Muscle of leg (tissue), 11 donors: ENCODE results near the gene CNNM2. TPM values are rescaled to one million over a fixed set of nuclear protein-coding genes. Genes with fewer than 3 reads are reported as not detected.
A peak's percentile ranks its signal among the peaks of the same experiment; 100 is the strongest.

ENCODE experiments used
- DNase-seq: peaks from one replicate; pipeline ENCODE4 v3.0.0; 2013
- H3K27ac ChIP-seq: one replicate; pipeline ENCODE4 v1.5.1; 2013; ENCODE audit warnings: mild to moderate bottlenecking, low read length, control low read depth
- H3K27me3 ChIP-seq: one replicate; pipeline ENCODE4 v1.6.1; 2013; ENCODE audit warnings: low read length; ENCODE audit not compliant: control insufficient read depth, insufficient read depth
- H3K36me3 ChIP-seq: one replicate; pipeline ENCODE4 v1.6.1; 2013; ENCODE audit warnings: low read length; ENCODE audit not compliant: control insufficient read depth, insufficient read depth
- H3K4me1 ChIP-seq: one replicate; pipeline ENCODE4 v1.6.1; 2013; ENCODE audit warnings: low read length; ENCODE audit not compliant: control insufficient read depth, insufficient read depth
- H3K4me3 ChIP-seq: one replicate; pipeline ENCODE4 v1.5.1; 2013; ENCODE audit warnings: low read length, control low read depth
- H3K9me3 ChIP-seq: replicated peaks from 2 replicates; pipeline ENCODE4 v1.6.1; 2013; ENCODE audit warnings: low read depth, low read length; ENCODE audit not compliant: control insufficient read depth
- WGBS: methylation state at CpG from one replicate; pipeline ENCODE4 v1.1.5; 2013; ENCODE audit warnings: missing lambda C conversion rate; ENCODE audit not compliant: insufficient coverage; 5-methylcytosine and 5-hydroxymethylcytosine counted together
- polyA plus RNA-seq, 8 donors: library from polyadenylated mRNA; unstranded; fragments of 120-200 nt; gene quantifications; one replicate each; pipeline versions ENCODE4 v1.2.1 to v1.2.3, GENCODE V29; 2013; ENCODE audit warnings: inconsistent platforms in 1 of 8, low replicate concordance in 1 of 8; ENCODE audit not compliant: insufficient read length in 8 of 8, insufficient read depth in 1 of 8
- total RNA-seq: library from RNA; stranded (reverse); fragments of 120-200 nt; gene quantifications from one replicate; pipeline ENCODE4 v1.2.4, GENCODE V29; 2013

The CNNM2 gene
- total and polyA plus RNA-seq, 9 donors, result 2.0 to 4.2 (median 3.5) TPM

- Histone ChIP-seq H3K27me3 (no peaks in the 10 kb centered on the region), H3K9me3 (no peaks in the 10 kb centered on the region), H3K36me3 (no peaks in the 10 kb centered on the region), H3K4me1 (no peaks in the 10 kb centered on the region), H3K4me3 (no peak overlapping the region), H3K27ac (no peak overlapping the region)
- no peak for DNase-seq
- no CpG with 5 or more reads among the region's 2 CpGs for WGBS
Observed at GRCh38 chr10:103067484-103067883, 149.4 kb downstream of the CNNM2 start.

- Histone ChIP-seq H3K4me1 (no peaks in the 10 kb centered on the region), H3K27me3 (no peaks in the 10 kb centered on the region), H3K9me3 (no peaks in the 10 kb centered on the region), H3K36me3 (no peaks in the 10 kb centered on the region), H3K4me3 (no peak overlapping the region), H3K27ac (no peak overlapping the region)
- no peak for DNase-seq
- WGBS, result 82% methylated on average over 4 of the region's 6 CpGs
Observed at GRCh38 chr10:103067956-103068355, 149.9 kb downstream of the CNNM2 start.

DNA sequence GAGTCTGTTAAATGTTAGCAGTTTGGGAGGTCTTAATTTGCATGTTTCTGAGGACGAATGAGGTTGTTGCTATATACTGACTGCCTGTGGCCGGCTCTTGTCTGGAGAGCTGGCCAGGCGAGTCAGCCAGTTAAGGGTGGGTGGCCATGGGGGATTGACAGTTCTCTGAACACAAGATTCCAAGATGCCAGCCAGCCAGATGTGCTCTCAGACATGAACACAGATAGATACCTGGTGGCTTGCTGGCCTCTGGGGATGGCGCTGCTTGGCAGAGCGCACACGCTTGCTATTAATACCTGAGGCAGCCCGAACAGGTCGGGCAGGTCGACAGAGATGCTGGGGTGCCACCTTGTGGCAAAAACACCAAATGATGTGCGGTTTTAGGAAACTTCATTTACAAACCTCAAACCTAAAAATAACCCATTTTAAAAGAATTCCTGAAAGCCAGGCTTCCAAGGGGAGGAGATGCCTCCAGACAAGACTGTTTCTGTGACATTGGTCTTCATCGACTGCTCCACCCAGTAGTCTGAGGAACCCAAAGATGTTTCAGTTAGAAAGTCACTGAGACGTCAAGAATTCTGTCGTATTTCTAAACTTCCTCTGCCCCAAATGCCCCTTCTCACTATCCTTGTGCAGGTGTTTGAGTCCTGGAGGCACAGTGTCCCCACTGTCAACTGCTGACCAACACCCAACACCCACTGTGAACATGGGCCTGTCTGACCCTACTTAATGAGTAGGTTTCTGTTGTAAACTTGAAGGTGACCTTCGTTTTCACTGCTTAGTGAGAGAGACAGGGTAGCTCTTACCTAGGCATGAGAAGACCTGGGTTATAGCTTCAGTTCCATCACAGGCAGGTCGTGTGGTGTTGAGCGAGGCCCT lies 151.6 kb downstream of the CNNM2 start:
- H3K9me3 ChIP-seq, result no peaks in the 10 kb centered on the region
- WGBS, result 42% methylated on average over 12 of the region's 16 CpGs
- no peaks in the 10 kb centered on the region for H3K27me3 ChIP-seq
- H3K27ac ChIP-seq, result no peak overlapping the region
- no peaks in the 10 kb centered on the region for H3K36me3 ChIP-seq
- H3K4me3 ChIP-seq, result no peak overlapping the region
- no peaks in the 10 kb centered on the region for H3K4me1 ChIP-seq
- DNase-seq, result peak; percentile 49

GRCh38 chr10:103072276-103072675 lies 154.2 kb downstream of the CNNM2 start:
- Histone ChIP-seq H3K27ac (no peak overlapping the region), H3K4me3 (no peak overlapping the region), H3K36me3 (peaks cover 5% of the 10 kb centered on the region), H3K4me1 (no peaks in the 10 kb centered on the region), H3K27me3 (no peaks in the 10 kb centered on the region), H3K9me3 (no peaks in the 10 kb centered on the region)
- DNase-seq, result no peak
- WGBS, result 90% methylated on average over 18 of the region's 22 CpGs

- H3K4me3 ChIP-seq, result no peak overlapping the region
- no peaks in the 10 kb centered on the region for H3K4me1 ChIP-seq
- no peak overlapping the region for H3K27ac ChIP-seq
- H3K36me3 ChIP-seq, result peaks cover 6% of the 10 kb centered on the region
- no peak for DNase-seq
- WGBS, result no CpG with 5 or more reads among the region's 8 CpGs
- H3K27me3 ChIP-seq, result no peaks in the 10 kb centered on the region
- H3K9me3 ChIP-seq, result no peaks in the 10 kb centered on the region
Observed at GRCh38 chr10:103072891-103073290, 154.8 kb downstream of the CNNM2 start.

- H3K36me3 ChIP-seq, result peaks cover 6% of the 10 kb centered on the region
- no peak overlapping the region for H3K27ac ChIP-seq
- WGBS, result 94% methylated on average over 15 of the region's 21 CpGs
Observed at GRCh38 chr10:103077020-103077419, 158.9 kb downstream of the CNNM2 start.

GRCh38 chr10:103077491-103078308 lies 159.6 kb downstream of the CNNM2 start:
- Histone ChIP-seq H3K4me3 (no peak overlapping the region), H3K4me1 (no peaks in the 10 kb centered on the region), H3K27ac (no peak overlapping the region), H3K9me3 (no peaks in the 10 kb centered on the region), H3K36me3 (peaks cover 11% of the 10 kb centered on the region), H3K27me3 (no peaks in the 10 kb centered on the region)
- WGBS, result 71% methylated on average over 15 of the region's 16 CpGs
- no peak for DNase-seq

More at GRCh38 chr10:103077020-103077419, 158.9 kb downstream of the CNNM2 start:
- no peak for DNase-seq
- no peaks in the 10 kb centered on the region for H3K9me3 ChIP-seq
- no peaks in the 10 kb centered on the region for H3K4me1 ChIP-seq
- H3K4me3 ChIP-seq, result no peak overlapping the region
- H3K27me3 ChIP-seq, result no peaks in the 10 kb centered on the region

GRCh38 chr10:103078309-103078615 lies 160.2 kb downstream of the CNNM2 start:
- Histone ChIP-seq H3K27me3 (no peaks in the 10 kb centered on the region), H3K9me3 (no peaks in the 10 kb centered on the region), H3K4me3 (no peak overlapping the region), H3K27ac (no peak overlapping the region), H3K36me3 (peaks cover 15% of the 10 kb centered on the region), H3K4me1 (no peaks in the 10 kb centered on the region)
- WGBS, result 70% methylated on average over 2 of the region's 3 CpGs
- no peak for DNase-seq

GRCh38 chr10:103078676-103079075 lies 160.6 kb downstream of the CNNM2 start:
- peaks cover 18% of the 10 kb centered on the region for H3K36me3 ChIP-seq
- H3K4me1 ChIP-seq, result no peaks in the 10 kb centered on the region
- no peak overlapping the region for H3K27ac ChIP-seq
- H3K27me3 ChIP-seq, result no peaks in the 10 kb centered on the region
- H3K4me3 ChIP-seq, result no peak overlapping the region
- 89% methylated on average over 11 of the region's 14 CpGs for WGBS
- H3K9me3 ChIP-seq, result no peaks in the 10 kb centered on the region
- DNase-seq, result no peak

DNA sequence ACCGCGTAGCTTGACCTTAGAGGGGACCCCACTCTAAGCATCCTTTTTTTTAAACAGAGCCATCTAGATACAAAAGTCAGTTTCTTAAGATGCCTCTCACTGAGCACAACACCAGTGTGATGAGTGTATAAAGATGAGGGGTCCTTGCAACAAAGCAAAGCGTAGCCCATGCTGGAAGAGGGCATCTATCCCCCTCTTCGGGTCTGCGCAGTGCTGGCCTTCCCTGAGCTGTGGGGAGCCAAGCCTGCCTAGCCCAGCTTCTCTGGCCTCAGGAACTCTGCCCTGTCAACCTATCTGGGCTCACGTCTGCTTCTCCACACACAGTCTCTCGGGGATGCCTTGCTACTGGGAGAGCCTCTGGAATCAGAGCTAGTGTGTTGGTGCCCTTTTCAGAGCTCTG lies 161.0 kb downstream of the CNNM2 start:
- no peak for DNase-seq
- Histone ChIP-seq H3K4me1 (no peaks in the 10 kb centered on the region), H3K4me3 (no peak overlapping the region), H3K27me3 (no peaks in the 10 kb centered on the region), H3K9me3 (no peaks in the 10 kb centered on the region), H3K36me3 (peaks cover 21% of the 10 kb centered on the region), H3K27ac (no peak overlapping the region)
- 72% methylated on average over 2 of the region's 7 CpGs for WGBS
